HG02623 (cell line): Measurements from ENCODE around the gene SYNGR1.
"Not testable (repeated sequence)": the region's sequence is repeated elsewhere in the genome, so short reads cannot be mapped to it uniquely, and the experiment has no call there.

Experiments
- ATAC-seq: cut with Tn5 transposase; IDR thresholded peaks from one replicate; pipeline ENCODE4 v1.9.1; 2021; ENCODE audit warnings: moderate library complexity; ENCODE audit not compliant: unreplicated experiment

SYNGR1 gene

DNA sequence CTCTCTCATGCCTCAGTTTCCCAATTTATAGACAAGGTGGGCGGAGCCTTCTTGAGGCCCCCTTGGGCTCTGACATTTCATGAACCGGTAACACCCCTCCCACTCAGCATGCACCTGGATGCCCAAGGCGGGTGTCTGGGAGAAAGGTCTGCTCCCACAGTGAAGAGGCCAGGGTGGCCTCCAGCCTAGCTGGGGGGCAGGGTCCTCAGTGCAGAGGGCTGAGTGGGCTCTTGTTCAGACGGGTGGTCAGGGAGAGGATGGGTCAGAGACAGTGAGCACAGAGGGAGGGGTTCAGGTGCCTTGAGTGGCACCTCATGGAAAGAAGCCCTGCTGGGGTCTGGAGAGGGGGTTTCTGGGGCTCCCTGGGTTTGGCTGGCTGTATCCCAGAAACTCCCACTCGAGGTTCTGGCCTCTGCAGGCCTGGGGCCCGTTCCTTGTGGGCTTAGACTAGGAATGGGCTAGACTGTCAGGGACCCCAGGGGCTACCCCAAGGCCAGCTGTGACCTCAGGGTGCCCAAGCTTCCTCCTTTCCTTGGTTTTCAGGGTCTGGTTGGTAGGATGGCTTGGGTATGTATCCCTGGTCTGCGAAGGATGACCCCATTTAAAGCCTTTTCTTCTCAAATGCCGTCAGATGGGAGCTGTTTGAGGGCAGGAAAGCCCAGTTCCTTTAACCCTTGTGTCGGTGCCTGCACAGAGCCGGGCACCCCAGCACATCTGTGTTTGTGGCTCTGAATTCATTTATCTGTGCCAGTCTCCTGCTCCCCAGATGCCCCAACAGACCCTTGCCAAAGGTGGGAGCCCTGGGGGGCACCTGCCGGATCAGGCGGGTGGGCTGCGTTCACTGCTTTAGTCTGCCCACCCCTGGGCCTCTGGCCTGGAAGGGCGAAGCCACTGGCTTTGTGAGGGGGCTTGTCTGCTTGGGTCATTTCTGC lies 1.2 kb downstream of the SYNGR1 start:
- ATAC-seq: no peak

DNA sequence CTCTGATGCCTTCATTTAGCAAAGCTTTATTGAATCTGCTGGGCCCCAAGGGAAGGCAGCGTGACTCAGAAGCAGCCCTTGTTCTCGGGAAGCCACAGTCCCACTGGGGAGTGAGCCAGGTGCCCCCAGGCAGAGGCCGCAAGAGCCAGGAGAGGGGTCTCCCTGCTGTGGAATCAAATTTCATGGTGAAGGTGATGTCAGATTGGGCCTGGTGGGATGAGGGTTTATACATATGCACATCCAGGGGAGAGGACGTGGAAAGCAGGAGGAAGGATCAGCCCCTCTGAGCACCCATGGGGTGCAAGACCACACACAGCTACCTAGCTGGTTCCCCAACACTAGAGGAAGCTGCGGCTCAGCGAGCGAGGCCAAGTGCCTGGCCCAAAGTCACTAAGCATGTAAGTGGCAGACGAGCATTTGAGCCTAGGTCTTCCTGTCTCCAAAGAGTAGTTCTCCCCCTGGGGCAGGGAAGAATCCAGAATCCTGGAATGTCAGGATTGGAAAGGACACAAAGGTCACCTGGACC lies 2.0 kb downstream of the SYNGR1 start:
- ATAC-seq: no peak

DNA sequence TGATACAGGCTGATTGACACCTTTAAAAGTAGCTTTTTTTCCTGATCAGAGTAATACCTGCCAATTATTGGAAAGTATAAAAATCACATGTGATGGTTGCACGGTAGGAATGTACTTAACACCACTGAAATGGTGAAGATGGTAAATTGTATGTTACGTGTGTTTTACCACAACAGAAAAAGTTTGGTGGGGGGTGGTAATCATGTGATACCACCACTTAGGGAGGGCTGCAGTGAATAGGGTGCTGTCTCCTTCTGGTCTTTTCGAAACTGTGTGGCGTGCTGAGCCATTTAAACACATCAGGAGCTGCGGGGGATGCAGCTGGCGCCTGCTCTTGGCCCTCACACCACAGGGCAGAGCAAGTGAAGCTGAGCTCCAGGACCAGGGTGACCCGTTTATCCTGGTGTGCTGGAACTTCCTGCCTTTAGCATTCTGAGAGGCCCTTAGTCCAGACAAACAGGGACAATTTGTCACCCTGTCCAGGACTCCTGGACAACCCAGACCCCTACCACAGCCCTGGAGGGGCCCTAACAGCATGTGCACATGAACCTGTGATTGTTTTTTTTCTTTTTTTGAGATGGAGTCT lies 2.6 kb downstream of the SYNGR1 start:
- ATAC-seq: no peak

DNA sequence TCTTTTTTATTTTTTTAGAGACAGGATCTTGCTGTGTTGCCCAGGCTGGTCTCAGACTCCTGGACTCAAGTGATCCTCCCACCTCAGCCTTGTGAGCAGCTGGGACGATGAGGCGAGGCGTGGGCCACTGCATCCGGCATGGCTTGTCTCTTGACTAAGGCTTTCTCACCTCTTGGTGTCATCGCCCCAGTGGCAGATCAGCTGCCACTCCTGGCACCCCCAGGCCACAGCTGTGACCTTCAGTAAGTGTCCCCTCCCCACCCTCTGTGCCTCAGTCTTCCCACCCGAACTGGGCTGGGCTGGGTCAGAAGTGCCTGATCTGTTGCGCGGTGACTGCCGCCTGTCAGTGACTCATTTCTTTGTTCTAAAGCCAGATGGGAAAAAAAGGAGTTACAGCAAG lies 3.6 kb downstream of the SYNGR1 start:
- no peak for ATAC-seq

GRCh38 chr22:39355080-39355479 lies 5.3 kb downstream of the SYNGR1 start:
- ATAC-seq: no peak

GRCh38 chr22:39355805-39356204 lies 6.0 kb downstream of the SYNGR1 start:
- not testable (repeated sequence) for ATAC-seq

- ATAC-seq: no peak
Observed at GRCh38 chr22:39356464-39356863, 6.7 kb downstream of the SYNGR1 start.

DNA sequence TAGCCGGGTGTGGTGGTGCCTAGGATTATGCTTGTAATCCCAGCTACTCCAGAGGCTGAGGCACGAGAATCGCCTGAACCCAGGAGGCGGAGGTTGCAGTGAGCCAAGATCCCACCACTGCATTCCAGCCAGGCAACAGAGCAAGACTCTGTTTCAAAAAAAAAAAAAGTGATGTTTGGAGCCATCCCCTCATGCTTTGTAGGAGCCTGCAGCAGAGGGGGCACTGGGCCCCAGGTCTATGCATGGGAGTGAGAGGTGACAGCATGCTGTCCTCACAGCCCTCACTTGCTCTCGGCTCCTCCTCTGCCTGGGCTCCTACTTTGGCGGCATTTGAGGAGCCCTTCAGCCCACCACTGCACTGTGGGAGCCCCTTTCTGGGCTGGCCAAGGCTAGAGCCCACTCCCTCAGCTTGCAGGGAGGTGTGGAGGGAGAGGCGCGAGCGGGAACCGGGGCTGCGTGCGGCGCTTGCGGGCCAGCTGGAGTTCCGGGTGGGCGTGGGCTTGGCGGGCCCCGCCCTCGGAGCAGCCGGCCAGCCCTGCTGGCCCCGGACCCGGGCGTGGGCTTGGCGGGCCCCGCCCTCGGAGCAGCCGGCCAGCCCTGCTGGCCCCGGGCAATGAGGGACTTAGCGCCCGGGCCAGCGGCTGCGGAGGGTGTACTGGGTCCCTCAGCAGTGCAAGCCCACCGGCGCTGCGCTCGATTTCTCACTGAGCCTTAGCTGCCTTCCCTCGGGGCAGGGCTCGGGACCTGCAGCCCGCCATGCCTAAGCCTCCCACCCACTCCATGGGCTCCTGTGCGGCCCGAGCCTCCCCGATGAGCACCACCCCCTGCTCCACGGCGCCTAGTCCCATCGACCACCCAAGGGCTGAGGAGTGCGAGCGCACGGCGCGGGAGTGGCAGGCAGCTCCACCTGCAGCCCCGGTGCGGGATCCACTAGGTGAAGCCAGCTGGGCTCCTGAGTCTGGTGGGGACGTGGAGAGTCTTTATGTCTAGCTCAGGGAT lies 7.6 kb downstream of the SYNGR1 start:
- ATAC-seq: not testable (repeated sequence)

GRCh38 chr22:39358197-39358596 lies 8.4 kb downstream of the SYNGR1 start:
- ATAC-seq: not testable (repeated sequence)

GRCh38 chr22:39359659-39360195 lies 9.9 kb downstream of the SYNGR1 start:
- ATAC-seq: no peak

GRCh38 chr22:39360242-39360641 lies 10.5 kb downstream of the SYNGR1 start:
- no peak for ATAC-seq

GRCh38 chr22:39360674-39361413 lies 11.1 kb downstream of the SYNGR1 start:
- ATAC-seq: no peak

GRCh38 chr22:39361496-39361895 lies 11.7 kb downstream of the SYNGR1 start:
- no peak for ATAC-seq

DNA sequence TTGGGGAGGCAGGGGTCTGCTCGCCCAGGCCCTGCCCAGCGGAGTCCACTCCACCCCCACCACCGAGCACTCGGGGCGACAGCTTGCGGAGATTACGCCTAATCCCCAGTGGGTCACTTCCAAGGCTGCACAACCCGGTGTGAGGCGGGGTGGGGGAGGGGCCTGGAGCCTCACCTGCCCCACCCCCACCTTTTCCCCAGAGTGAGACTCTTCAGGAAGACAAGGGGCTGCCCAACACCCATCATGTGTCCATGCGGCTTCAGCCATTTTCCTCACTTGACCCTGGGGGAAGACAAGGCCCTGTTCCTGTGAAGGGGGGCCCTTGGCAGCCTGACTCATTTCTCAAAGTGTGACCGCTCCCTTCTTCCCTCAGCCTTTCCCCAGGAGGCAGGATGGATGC lies 12.5 kb downstream of the SYNGR1 start:
- ATAC-seq: no peak

GRCh38 chr22:39362932-39363331 lies 13.1 kb downstream of the SYNGR1 start:
- ATAC-seq: no peak

- no peak for ATAC-seq
Observed at GRCh38 chr22:39363751-39364515, 14.1 kb downstream of the SYNGR1 start.

- ATAC-seq: no peak
Observed at GRCh38 chr22:39364714-39365491, 15.1 kb downstream of the SYNGR1 start.

- no peak for ATAC-seq
Observed at GRCh38 chr22:39365492-39365780, 15.6 kb downstream of the SYNGR1 start.

- no peak for ATAC-seq
Observed at GRCh38 chr22:39367035-39367434, 17.2 kb downstream of the SYNGR1 start.
